ENCODE data around the gene BACH1.
"Not testable (repeated sequence)": the region's sequence is repeated elsewhere in the genome, so short reads cannot be mapped to it uniquely, and the experiment has no call there.

BACH1 gene

DNA sequence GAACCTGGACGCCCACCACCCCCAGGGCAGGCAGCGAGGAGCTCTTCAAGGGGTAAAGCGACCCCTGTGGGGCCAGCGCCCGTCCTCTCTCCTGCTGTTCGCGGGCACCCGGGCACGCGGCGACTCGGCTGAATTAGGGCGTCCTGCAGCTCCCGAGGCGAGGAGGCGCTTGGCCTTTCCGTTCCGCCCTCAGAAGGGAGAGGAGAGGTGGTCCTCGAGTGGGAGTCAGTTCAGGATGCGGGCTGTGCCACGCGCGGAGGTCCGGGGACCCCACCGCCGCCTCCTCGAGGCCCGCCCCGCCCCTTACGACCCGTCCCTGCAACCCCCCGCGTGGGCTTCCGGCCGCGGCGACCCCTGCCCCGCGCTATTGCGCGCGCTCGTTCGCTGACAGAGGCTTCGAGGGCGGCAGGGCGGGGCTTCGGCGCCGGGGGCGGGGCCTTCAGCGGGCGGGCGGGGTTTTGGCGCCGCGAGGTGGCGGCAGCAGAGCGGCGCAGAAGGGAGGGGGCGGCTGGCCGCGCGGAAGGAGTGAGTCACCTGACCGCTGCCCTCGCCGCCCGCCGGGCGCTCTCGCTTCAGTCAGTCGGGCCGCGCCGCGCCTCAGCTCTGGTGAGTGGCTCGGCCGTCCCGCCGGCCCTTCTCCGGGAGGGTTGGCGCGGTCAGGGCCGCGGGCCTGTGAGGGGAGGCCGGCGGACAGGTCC, at the start of gene BACH1:
TSS of gene BACH1 (plus strand) at position 575 of the 698 bp plus-strand sequence. CDS start 22,359 bp downstream, outside the sequence.
- FAIRE-seq = no peak

GRCh38 chr21:29249289-29249688, 49.4 kb upstream of the BACH1 start:
- FAIRE-seq = not testable (repeated sequence)

GRCh38 chr21:29250636-29251035, 48.1 kb upstream of the BACH1 start:
- no peak for FAIRE-seq

GRCh38 chr21:29253861-29254260, 44.9 kb upstream of the BACH1 start:
- not testable (repeated sequence) for FAIRE-seq

- no peak for FAIRE-seq
Measured at GRCh38 chr21:29254550-29254949, 44.2 kb upstream of the BACH1 start.

- no peak for FAIRE-seq
Measured at GRCh38 chr21:29256126-29256910, 42.4 kb upstream of the BACH1 start.

- no peak for FAIRE-seq
Measured at GRCh38 chr21:29257701-29258100, 41.0 kb upstream of the BACH1 start.

DNA sequence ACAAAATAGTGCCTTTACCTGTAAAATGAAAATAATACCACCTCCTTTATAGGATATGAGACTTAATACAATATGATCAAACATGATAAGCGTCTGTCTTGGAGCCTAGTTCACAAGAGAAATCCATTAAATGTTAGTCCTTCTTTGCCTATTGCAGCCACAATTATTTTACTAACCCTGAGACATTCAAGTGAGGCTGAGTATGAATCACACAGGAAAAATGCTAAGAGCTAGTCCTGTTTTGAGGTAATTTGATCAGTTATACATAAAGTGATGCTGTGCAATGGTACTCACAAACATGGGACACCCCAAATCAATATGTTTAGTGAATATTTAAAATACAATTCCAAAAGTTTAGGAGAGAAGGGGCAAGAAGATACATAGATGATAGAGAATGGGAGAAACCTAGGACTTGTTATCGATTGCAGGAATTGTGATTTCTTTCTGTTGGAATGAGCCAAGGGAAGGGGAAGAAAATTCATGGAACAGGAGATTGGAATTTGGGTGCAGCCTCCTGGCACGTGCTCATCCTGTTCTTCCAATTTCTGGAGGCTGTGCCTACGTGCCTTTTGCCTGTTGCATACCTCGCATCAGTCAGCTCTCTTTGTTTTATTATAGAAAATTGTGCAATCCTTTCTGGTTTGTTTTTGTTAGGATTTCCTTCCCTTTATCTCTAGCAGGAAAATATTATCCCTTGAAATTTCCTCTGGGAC, 39.9 kb upstream of the BACH1 start:
- FAIRE-seq = no peak

GRCh38 chr21:29260461-29260860, 38.3 kb upstream of the BACH1 start:
- no peak for FAIRE-seq

GRCh38 chr21:29261555-29262540, 36.9 kb upstream of the BACH1 start:
- no peak for FAIRE-seq

GRCh38 chr21:29264721-29265120, 34.0 kb upstream of the BACH1 start:
- no peak for FAIRE-seq

- no peak for FAIRE-seq
Measured at GRCh38 chr21:29265690-29266479, 32.8 kb upstream of the BACH1 start.

- FAIRE-seq = no peak
Measured at GRCh38 chr21:29267666-29268065, 31.1 kb upstream of the BACH1 start.

- no peak for FAIRE-seq
Measured at GRCh38 chr21:29271927-29272333, 26.8 kb upstream of the BACH1 start.

- no peak for FAIRE-seq
Measured at GRCh38 chr21:29277442-29277841, 21.3 kb upstream of the BACH1 start.

DNA sequence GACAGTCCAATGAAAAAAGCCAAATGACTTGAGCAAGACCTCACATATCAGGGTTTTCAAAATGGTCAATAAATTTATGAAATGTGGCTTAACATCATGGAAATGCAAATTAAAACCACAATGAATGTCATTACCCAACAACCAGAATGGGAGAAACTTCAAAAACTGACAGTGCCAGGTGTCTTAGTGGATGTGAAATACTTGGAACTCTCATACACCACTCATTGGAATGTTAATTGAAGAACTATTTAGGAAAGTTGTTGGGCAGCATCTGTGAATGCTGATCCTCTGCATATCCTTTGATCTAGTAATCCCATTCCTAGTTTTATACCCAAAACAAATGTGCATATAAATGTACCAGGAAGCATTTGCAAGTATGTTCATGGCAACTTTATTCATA, 19.2 kb upstream of the BACH1 start:
- FAIRE-seq = no peak

- FAIRE-seq = not testable (repeated sequence)
Measured at GRCh38 chr21:29281801-29282200, 16.9 kb upstream of the BACH1 start.

DNA sequence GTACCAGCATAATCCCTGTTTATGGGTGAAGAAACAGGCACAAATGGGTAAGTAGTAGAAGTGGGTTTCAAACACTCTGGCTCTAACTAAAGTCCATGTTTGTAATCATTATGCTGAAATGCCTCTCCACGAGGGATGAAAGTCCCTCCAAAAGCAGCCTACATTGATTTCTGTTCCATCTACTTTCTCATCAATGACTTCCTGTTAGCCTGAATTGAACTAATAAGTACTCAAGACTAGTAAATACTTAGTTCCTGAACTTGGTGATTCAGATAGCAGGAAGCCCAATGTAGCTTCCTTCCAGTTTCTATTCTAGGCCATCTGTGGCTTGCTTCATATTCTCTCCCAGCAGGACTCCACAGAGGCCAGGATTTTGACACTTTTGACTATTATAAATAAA, 11.3 kb upstream of the BACH1 start:
- no peak for FAIRE-seq

GRCh38 chr21:29288239-29288638, 10.5 kb upstream of the BACH1 start:
- no peak for FAIRE-seq

- no peak for FAIRE-seq
Measured at GRCh38 chr21:29289317-29289716, 9.4 kb upstream of the BACH1 start.

GRCh38 chr21:29290240-29290639, 8.5 kb upstream of the BACH1 start:
- no peak for FAIRE-seq

GRCh38 chr21:29293495-29293894, 5.2 kb upstream of the BACH1 start:
- FAIRE-seq = no peak

All from TTC549 (cell line).